H9 (cell line): Measurements from ENCODE around the gene DHX35. TPM values are rescaled to one million over a fixed set of nuclear protein-coding genes. Genes with fewer than 3 reads are reported as not detected.

Experiments used
- DNase-seq: peaks from one replicate; pipeline ENCODE4 v3.0.0-alpha.2; 2017
- H2AFZ ChIP-seq: one replicate; pipeline ENCODE4 v1.6.1; 2013; ENCODE audit warnings: mild to moderate bottlenecking, low read length, control low read depth, moderate library complexity
- H2AK5ac ChIP-seq: 2 replicates; pipeline ENCODE4 v1.6.1; 2013; ENCODE audit warnings: low read length, control low read depth, mixed read lengths; ENCODE audit not compliant: insufficient read length
- H2BK120ac ChIP-seq: one replicate; pipeline ENCODE4 v1.6.1; 2013; ENCODE audit warnings: low read depth, mild to moderate bottlenecking, low read length, control low read depth, inconsistent platforms; ENCODE audit not compliant: poor library complexity, severe bottlenecking
- H2BK12ac ChIP-seq: 2 replicates; pipeline ENCODE4 v1.6.1; 2013; ENCODE audit warnings: low read length, control low read depth, mixed read lengths, low read depth; ENCODE audit not compliant: insufficient read length
- H2BK15ac ChIP-seq: 2 replicates; pipeline ENCODE4 v1.6.1; 2013; ENCODE audit warnings: low read depth, low read length, control low read depth
- H2BK20ac ChIP-seq: one replicate; pipeline ENCODE4 v1.6.1; 2013; ENCODE audit warnings: low read depth, mild to moderate bottlenecking, low read length, control low read depth, inconsistent platforms; ENCODE audit not compliant: poor library complexity, severe bottlenecking
- H2BK5ac ChIP-seq: 2 replicates; pipeline ENCODE4 v1.6.1; 2013; ENCODE audit warnings: low read length, control low read depth, mixed read lengths; ENCODE audit not compliant: insufficient read length
- H3K14ac ChIP-seq: 2 replicates; pipeline ENCODE4 v1.6.1; 2013; ENCODE audit warnings: low read length, control low read depth; ENCODE audit not compliant: insufficient read depth
- H3K18ac ChIP-seq: 2 replicates; pipeline ENCODE4 v1.6.1; 2013; ENCODE audit warnings: low read depth, mild to moderate bottlenecking, mixed read lengths, low read length, control low read depth; ENCODE audit not compliant: insufficient read length
- H3K23ac ChIP-seq: 2 replicates; pipeline ENCODE4 v1.6.1; 2013; ENCODE audit warnings: low read length, control low read depth, mixed read lengths, low read depth; ENCODE audit not compliant: insufficient read length
- H3K23me2 ChIP-seq: 2 replicates; pipeline ENCODE4 v1.6.1; 2013; ENCODE audit warnings: low read depth, mild to moderate bottlenecking, mixed read lengths, low read length, control low read depth; ENCODE audit not compliant: insufficient read length, poor library complexity, severe bottlenecking
- H3K27ac ChIP-seq: 2 replicates; pipeline ENCODE4 v1.5.1; 2013; ENCODE audit warnings: low read length, control low read depth, mixed read lengths, low read depth; ENCODE audit not compliant: insufficient read length
- H3K27me3 ChIP-seq: 2 replicates; pipeline ENCODE4 v1.6.1; 2013; ENCODE audit warnings: low read length, control low read depth, inconsistent platforms; ENCODE audit not compliant: insufficient read depth
- H3K4ac ChIP-seq: 2 replicates; pipeline ENCODE4 v1.6.1; 2013; ENCODE audit warnings: low read depth, mild to moderate bottlenecking, control low read depth, inconsistent platforms, low read length, moderate library complexity
- H3K4me1 ChIP-seq: 2 replicates; pipeline ENCODE4 v1.6.1; 2013; ENCODE audit warnings: low read length, control low read depth, inconsistent platforms; ENCODE audit not compliant: insufficient read depth
- H3K4me2 ChIP-seq: 2 replicates; pipeline ENCODE4 v1.6.1; 2013; ENCODE audit warnings: low read length, control low read depth, mixed read lengths; ENCODE audit not compliant: insufficient read length, insufficient read depth
- H3K56ac ChIP-seq: 2 replicates; pipeline ENCODE4 v1.6.1; 2013; ENCODE audit warnings: low read depth, mild to moderate bottlenecking, mixed read lengths, low read length, control low read depth; ENCODE audit not compliant: insufficient read length
- H3K79me1 ChIP-seq: 2 replicates; pipeline ENCODE4 v1.6.1; 2013; ENCODE audit warnings: low read depth, mild to moderate bottlenecking, moderate library complexity, low read length, control low read depth, inconsistent platforms; ENCODE audit not compliant: insufficient read depth, poor library complexity, severe bottlenecking
- H3K79me2 ChIP-seq: 2 replicates; pipeline ENCODE4 v1.6.1; 2013; ENCODE audit warnings: low read length, control low read depth, inconsistent platforms; ENCODE audit not compliant: insufficient read depth
- H3K9ac ChIP-seq: 2 replicates; pipeline ENCODE4 v1.6.1; 2013; ENCODE audit warnings: low read length, control low read depth, mixed read lengths; ENCODE audit not compliant: insufficient read length; ENCODE audit errors: extremely low read depth
- H3K9me3 ChIP-seq: one replicate; pipeline ENCODE4 v1.6.1; 2013; ENCODE audit warnings: low read depth, low read length, inconsistent platforms; ENCODE audit not compliant: control insufficient read depth
- H3T11ph ChIP-seq: one replicate; pipeline ENCODE4 v1.6.1; 2013; ENCODE audit warnings: mild to moderate bottlenecking, low read length, control low read depth, inconsistent platforms
- H4K20me1 ChIP-seq: one replicate; pipeline ENCODE4 v1.6.1; 2013; ENCODE audit not compliant: control insufficient read depth, insufficient read length, insufficient read depth
- H4K5ac ChIP-seq: 2 replicates; pipeline ENCODE4 v1.6.1; 2013; ENCODE audit warnings: low read depth, mild to moderate bottlenecking, mixed read lengths, low read length, control low read depth; ENCODE audit not compliant: insufficient read length
- H4K8ac ChIP-seq: replicated peaks from 2 replicates; pipeline ENCODE4 v1.6.1; 2013; ENCODE audit warnings: low read length, control low read depth, mixed read lengths, low read depth; ENCODE audit not compliant: insufficient read length
- H4K91ac ChIP-seq: 2 replicates; pipeline ENCODE4 v1.6.1; 2013; ENCODE audit warnings: low read depth, mild to moderate bottlenecking, moderate library complexity, mixed read lengths, low read length, control low read depth; ENCODE audit not compliant: insufficient read length
- H3K27ac Mint-ChIP-seq, 3 experiments: 2 replicates in 2 of 3; 3 replicates in 1 of 3; pipeline ENCODE4 v1.8.0; 2020 to 2021; ENCODE audit warnings: mixed read lengths in 3 of 3, mild to moderate bottlenecking in 1 of 3, moderate library complexity in 1 of 3
- H3K27me3 Mint-ChIP-seq: 2 replicates; pipeline ENCODE4 v1.8.0; 2021; ENCODE audit warnings: low read depth, mild to moderate bottlenecking, moderate library complexity, mixed read lengths
- H3K36me3 Mint-ChIP-seq, 3 experiments: 2 replicates in 2 of 3; 3 replicates in 1 of 3; pipeline ENCODE4 v1.8.0; 2020 to 2021; ENCODE audit warnings: low read depth in 3 of 3, mixed read lengths in 3 of 3; ENCODE audit not compliant: insufficient read depth in 1 of 3
- H3K4me1 Mint-ChIP-seq, 2 experiments: 2 replicates each; pipeline ENCODE4 v1.8.0; 2020; ENCODE audit warnings: mixed read lengths in 2 of 2
- H3K4me3 Mint-ChIP-seq, 2 experiments: 2 replicates in 1 of 2; 3 replicates in 1 of 2; pipeline ENCODE4 v1.8.0; 2020 to 2021; ENCODE audit warnings: mild to moderate bottlenecking in 2 of 2, mixed read lengths in 2 of 2, moderate library complexity in 1 of 2
- H3K9me3 Mint-ChIP-seq, 2 experiments: 2 replicates in 1 of 2; 3 replicates in 1 of 2; pipeline ENCODE4 v1.8.0; 2020; ENCODE audit warnings: mild to moderate bottlenecking in 2 of 2, mixed read lengths in 2 of 2, moderate library complexity in 1 of 2
- WGBS: extraction: QIAGEN DNeasy Blood & Tissue Kit; methylation state at CpG from one replicate; pipeline ENCODE4 v1.1.7; 2013; ENCODE audit warnings: missing lambda C conversion rate, low lambda C conversion rate, mixed read lengths; ENCODE audit not compliant: insufficient read length; ENCODE audit errors: extremely low coverage; 5-methylcytosine and 5-hydroxymethylcytosine counted together
- total RNA-seq: library from RNA; stranded (reverse); gene quantifications from 2 replicates; pipeline ENCODE4 v1.2.1, GENCODE V29; 2021
- TF ChIP-seq, protein P1 (sequence below): fragments of 200-600 bp; sonication (generic); conservative IDR thresholded peaks from 3 replicates; pipeline ENCODE4 v1.8.0; 2021; ENCODE audit warnings: antibody characterized with exemption, mild to moderate bottlenecking

DHX35 gene
- total RNA-seq, 1 experiment from 2014 or later, result 14.4 TPM

DNA sequence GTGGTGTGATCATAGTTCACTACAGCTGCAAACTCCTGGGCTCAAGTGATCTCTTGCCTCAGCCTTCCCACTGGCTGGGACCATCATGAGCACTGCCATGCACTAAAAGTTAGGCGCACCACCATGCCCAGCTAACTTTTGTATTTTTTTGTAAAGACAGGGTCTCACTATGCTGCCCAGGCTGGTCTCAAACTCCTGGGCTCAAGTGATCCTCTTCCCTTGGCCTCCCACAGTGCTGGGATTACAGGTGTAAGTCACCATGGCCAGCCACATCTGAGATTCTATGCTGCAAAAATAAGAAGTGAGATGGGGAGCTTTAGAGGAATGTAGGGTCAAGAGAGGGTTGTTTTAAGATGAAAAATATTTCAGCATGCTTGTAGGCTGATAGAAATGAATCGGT, 37.4 kb upstream of the DHX35 start:
- H2BK12ac ChIP-seq, result no peak overlapping the region
- peaks cover 4% of the 10 kb centered on the region for H3K23me2 ChIP-seq
- H2BK5ac ChIP-seq, result no peak overlapping the region
- peaks cover 2% of the 10 kb centered on the region; the same call in 1 of the 2 replicates for H3K4me1 ChIP-seq
- H3K9me3 ChIP-seq, result no peaks in the 10 kb centered on the region
- Mint-ChIP-seq H3K27ac (no peak overlapping the region), H3K4me3 (no peak overlapping the region), H3K4me1 (peaks cover 16 to 18% of the 10 kb centered on the region in 2 experiments), H3K27me3 (no peaks in the 10 kb centered on the region; the same call in none of the 2 replicates), H3K9me3 (peaks cover 0 to 2% of the 10 kb centered on the region in 2 experiments; a peak in 1 of 5 replicates), H3K36me3 (peaks cover 10 to 14% (median 12%) of the 10 kb centered on the region in 3 experiments; a peak in 6 of 7 replicates)
- TF ChIP-seq, protein P1, sequence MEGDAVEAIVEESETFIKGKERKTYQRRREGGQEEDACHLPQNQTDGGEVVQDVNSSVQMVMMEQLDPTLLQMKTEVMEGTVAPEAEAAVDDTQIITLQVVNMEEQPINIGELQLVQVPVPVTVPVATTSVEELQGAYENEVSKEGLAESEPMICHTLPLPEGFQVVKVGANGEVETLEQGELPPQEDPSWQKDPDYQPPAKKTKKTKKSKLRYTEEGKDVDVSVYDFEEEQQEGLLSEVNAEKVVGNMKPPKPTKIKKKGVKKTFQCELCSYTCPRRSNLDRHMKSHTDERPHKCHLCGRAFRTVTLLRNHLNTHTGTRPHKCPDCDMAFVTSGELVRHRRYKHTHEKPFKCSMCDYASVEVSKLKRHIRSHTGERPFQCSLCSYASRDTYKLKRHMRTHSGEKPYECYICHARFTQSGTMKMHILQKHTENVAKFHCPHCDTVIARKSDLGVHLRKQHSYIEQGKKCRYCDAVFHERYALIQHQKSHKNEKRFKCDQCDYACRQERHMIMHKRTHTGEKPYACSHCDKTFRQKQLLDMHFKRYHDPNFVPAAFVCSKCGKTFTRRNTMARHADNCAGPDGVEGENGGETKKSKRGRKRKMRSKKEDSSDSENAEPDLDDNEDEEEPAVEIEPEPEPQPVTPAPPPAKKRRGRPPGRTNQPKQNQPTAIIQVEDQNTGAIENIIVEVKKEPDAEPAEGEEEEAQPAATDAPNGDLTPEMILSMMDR, result no peak
- H3K4me2 ChIP-seq, result no peak overlapping the region
- no peak overlapping the region for H3K56ac ChIP-seq
- no peak overlapping the region for H2BK20ac ChIP-seq
- DNase-seq, result no peak
- no peak overlapping the region for H2BK120ac ChIP-seq
- no peak overlapping the region for H3K9ac ChIP-seq
- peaks cover 24% of the 10 kb centered on the region for H3K79me2 ChIP-seq
- no peak overlapping the region for H3K23ac ChIP-seq
- no peak overlapping the region for H3K14ac ChIP-seq
- no peak overlapping the region for H4K8ac ChIP-seq
- WGBS, result no CpG with 5 or more reads among the region's 2 CpGs
- H3K27me3 ChIP-seq, result no peaks in the 10 kb centered on the region
- no peak overlapping the region for H3K18ac ChIP-seq
- H4K91ac ChIP-seq, result no peak overlapping the region
- no peaks in the 10 kb centered on the region for H4K20me1 ChIP-seq
- no peak overlapping the region for H3K27ac ChIP-seq
- no peak overlapping the region for H2BK15ac ChIP-seq
- peaks cover 2% of the 10 kb centered on the region for H3K79me1 ChIP-seq
- H2AFZ ChIP-seq, result no peak overlapping the region
- no peak overlapping the region for H3K4ac ChIP-seq
- H2AK5ac ChIP-seq, result no peak overlapping the region
- H4K5ac ChIP-seq, result no peak overlapping the region
- H3T11ph ChIP-seq, result no peak overlapping the region
